GM21717 (cell line): ENCODE results near the gene P3H2.

Experiments used
- ATAC-seq: cut with Tn5 transposase; IDR thresholded peaks from one replicate; pipeline ENCODE4 v1.9.1; 2021; ENCODE audit warnings: mild to moderate bottlenecking, moderate library complexity; ENCODE audit not compliant: unreplicated experiment

The P3H2 gene

GRCh38 chr3:190019844-190020243 lies 100.9 kb downstream of the P3H2 start:
- ATAC-seq = no peak

- no peak for ATAC-seq
Measured at GRCh38 chr3:190019006-190019405, 101.7 kb downstream of the P3H2 start.

DNA sequence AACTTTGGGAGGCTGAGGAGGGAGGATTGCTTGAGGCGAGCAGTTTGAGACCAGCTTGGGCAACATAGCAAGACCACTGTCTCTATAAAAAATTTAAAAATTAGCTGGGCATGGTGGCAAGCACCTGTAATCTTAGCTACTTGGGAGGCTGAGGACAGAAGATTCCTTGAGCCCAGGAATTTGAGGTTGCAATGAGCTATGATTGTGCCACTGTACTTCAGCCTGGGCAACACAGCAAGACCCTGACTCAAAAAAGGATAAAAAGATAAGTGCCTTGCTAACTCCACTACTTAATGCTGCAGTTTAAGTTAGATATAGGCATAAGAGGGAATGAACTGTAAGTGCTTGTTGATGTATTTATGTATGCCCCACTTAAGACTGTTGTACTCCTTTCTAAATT lies 102.2 kb downstream of the P3H2 start:
- no peak for ATAC-seq

GRCh38 chr3:190017521-190018288 lies 103.0 kb downstream of the P3H2 start:
- ATAC-seq = no peak

DNA sequence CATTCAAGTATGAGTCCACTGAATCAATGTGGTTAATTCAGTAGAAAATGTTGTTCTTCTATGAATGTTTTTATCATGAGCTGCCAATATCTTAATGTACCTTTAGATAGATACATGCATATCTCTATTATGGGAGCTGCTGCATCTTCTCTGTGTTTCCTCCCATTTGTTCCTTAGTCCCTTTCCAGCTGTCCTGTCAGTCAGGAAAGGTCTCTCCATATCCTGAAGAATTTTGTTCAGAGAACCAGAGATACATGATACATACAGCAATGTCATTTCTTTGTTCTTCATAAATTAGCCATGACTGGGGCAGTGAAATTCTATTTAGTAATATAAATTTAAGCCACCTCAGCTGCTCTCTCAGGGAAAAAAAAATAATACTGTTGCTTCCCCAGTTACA lies 103.7 kb downstream of the P3H2 start:
- no peak for ATAC-seq

GRCh38 chr3:190014940-190015339 lies 105.8 kb downstream of the P3H2 start:
- no peak for ATAC-seq

DNA sequence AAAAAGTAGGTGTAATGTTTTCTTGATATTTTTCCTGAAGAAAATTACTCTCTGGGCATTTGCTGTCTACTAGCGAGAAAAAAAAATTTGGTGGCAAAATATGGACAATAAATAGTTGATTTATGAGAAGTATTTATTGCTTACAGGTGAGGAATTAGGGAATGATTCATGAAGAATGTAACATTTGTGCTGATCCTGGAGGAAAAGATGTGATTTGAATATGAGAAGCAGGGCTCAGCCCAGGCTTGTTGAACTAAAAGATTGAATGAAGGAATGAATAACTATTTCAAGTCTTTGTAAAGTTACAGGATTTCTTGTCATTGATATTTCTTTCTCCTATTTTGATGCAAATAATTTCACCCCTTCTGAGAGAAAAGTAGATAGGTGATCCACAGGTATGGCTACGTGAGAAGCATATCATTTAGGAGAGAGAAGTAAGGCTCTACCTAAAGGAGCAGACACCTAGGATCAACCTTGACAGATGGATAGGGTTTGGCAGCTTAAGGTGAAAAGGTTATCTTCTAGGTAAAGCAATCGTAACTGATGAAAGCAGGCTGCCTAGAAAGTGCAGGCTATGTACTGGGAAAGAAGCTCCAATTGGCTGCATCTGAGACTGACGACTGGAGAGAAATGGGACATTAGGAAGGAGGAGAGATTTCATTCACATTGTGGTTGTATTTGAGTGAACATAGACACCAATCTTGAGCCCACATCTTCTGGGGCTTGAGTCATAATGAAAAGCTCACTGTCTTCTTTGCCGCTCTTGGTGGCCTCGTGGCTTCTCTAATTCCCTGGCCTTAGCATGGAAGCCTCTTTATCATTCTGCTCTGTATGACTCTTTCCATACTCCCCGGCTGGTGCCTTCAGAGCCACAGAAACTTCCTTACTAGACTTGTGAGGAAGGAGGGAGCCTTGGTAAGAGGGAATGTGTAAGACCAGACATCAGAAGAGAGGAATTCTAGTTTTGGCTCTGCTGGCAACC lies 106.5 kb downstream of the P3H2 start:
- ATAC-seq = no peak

GRCh38 chr3:190012784-190013183 lies 107.9 kb downstream of the P3H2 start:
- ATAC-seq = no peak

DNA sequence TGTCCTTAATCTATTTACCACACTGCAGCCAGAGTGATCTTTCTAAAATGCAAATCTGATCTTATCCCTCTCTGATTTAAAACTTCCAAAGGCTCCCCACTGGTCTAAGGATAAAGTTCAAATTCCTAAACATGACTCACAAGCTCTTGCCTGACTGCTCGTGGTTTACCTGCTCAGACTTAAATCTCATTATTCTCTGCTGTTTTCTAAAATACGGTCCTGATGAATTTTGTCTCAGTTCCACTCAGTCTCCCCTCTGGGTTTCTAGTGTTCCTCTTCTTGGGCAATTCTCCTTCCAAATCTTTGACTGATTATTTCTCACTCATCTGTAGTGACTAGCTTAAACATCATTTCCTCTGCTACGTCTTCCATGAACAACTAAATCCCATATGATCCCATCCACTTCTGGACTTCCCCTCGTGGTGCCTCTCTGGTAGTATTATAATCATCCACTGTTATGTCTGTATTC lies 108.3 kb downstream of the P3H2 start:
- ATAC-seq = no peak

DNA sequence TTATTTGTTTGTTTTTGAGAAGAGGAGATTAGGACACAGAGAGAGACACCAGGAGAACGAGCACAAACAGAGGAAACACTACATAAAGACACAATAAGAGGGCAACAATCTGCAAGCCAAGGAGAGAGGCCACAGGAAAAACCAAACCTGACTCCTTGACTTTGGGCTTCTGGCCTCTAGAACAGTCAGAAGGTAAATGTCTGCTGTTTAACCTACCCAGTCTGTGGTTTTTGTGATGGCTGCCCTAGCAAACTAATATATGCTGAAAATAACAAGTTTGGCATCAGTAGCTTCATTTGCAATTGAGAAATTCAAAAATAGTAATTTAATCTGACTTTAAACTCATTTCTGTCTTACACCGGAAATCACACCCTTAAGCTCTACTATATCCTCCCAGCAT lies 110.2 kb downstream of the P3H2 start:
- ATAC-seq = no peak

DNA sequence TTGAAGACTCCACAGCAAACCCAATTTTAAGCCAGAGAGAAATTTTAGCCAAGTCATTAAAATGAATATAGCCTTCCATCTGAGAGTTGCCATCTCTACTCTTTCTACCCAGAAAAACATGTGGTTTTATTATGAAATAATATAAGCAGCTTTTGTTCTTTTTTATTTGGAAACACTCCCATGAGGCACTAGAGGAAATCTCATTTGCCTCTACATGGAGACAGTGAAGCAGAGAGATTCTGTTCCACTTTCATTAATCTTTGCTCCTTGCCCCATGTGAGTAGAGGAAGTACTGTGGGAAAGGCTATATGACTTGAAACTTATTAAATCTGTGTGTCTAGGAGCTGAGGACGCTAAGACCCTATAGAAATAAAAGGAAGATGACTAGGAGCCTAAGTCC lies 111.1 kb downstream of the P3H2 start:
- ATAC-seq = no peak

- no peak for ATAC-seq
Measured at GRCh38 chr3:190008432-190008831, 112.3 kb downstream of the P3H2 start.

DNA sequence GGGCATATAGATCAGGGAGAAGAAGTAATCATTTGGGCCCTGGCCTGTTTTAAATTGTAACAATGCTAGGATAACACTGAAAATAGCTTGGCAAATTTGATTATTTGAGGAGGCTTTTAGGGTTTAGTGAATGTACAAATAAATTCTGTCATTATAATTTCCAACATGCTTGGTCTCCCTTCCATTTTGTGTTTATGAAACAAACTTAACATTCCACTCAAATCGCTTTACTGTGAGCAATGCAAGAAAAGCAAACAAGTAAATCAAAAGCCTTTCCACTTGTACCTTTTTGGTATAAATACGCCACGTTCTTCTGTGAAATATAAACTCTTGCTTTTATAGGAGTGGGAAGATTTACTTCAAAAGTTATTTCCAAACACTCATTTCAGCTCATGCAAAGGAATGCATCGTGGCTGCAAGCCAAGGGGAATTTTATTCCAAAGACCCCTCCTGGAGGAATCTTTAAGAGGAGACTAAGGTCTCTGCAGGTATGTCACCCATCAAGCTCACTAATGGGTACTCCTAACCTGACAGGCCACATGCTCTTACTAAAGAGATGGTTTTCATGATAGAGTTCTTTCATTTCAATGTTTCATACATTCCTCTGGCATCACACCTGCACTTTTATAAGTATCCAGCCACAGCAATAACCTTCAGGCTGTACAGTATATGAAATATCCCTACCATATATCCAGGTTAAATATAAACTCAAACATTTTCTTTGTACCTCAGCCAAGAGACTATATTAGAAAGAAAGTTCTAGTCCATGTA lies 115.2 kb downstream of the P3H2 start:
- no peak for ATAC-seq

GRCh38 chr3:190004656-190005055 lies 116.0 kb downstream of the P3H2 start:
- no peak for ATAC-seq

DNA sequence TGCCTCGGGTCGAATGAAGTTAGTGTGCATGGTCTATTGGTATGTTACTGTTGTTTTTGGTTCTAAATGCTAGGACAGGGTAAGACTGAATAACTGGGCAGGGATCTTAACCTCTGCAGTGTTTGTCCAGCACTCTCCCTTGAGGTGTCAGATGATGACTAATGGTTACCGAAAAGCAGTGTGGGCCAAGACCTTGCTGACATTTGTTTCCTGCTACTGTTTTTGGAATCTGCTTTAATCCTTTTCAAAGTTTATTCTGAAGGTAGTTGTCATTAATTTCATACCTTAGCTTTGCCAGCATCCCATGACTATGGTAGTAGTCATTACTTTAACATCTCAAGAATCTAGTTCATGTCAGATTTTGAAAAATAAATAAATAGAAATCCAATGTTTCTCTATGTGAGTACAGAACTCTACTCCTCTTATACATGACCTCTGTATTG lies 117.0 kb downstream of the P3H2 start:
- no peak for ATAC-seq

DNA sequence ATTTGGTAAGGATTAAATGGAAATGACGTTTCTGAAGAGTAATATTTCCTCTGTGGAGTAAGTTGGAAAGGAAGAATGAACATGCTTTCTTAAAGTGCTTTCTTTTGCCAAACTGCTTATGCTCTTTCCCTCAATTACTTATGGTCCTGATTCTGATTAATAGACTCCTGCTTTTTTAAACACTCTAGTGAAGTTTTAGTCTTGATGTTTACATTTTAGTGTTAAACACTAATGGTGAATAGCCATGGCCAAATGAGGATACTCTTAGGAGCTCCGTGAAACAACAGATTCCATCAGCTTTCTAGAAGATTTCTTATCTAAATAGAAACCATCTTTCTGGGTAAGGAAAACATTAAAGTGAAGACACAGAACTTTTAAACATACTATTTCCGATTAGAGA lies 117.6 kb downstream of the P3H2 start:
- ATAC-seq = no peak

GRCh38 chr3:190001426-190001825 lies 119.3 kb downstream of the P3H2 start:
- no peak for ATAC-seq

- ATAC-seq = no peak
Measured at GRCh38 chr3:190000861-190001196, 119.9 kb downstream of the P3H2 start.

DNA sequence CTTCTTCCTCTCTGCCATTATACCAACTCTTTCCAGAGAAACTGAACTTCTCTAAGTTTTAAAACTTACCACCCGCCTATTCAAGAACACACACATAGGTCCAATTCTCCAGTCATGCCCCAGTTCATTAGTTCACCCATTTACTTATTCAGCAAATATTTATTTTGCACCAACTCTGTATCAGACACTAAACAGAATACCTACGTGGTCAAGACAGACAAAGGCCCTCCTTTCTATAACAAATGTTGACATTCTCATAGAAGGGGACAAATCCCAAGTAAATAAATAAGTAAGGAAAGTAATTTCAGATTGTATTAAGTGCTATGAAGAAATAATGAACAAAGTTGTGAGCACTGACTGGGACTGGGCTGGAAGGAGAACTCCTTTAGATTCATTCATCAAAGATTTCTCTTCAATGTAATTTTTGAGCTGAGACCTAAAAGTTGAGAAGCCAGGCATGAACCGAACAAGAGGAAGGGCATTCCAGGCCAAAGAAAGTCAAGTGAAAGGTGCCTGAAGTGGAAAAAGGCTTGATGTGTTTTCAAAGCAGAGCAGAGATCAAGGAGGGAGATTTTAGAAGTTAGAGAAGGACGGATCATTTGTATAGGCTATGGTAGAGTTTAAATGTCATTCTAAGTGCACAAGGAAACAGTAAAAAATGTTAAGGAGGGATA lies 120.4 kb downstream of the P3H2 start:
- no peak for ATAC-seq

DNA sequence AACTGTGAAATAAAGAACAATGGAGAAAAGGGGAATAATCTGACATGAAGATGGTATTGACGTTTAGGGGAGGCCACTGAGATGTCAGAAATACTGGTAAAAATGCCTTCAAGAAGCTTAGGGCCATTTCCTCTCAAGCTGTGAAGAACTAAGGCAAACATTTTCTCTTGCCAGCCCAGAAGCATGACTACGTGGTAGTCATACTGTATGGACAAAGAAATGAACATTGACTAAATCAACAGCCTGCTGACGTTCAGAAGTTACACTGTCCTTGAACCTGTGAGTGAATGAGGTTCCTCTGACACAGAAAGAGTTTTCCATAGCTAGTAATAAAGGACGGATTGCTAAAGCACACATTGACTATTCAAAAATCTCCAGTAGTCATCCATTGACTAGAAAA lies 121.0 kb downstream of the P3H2 start:
- no peak for ATAC-seq

DNA sequence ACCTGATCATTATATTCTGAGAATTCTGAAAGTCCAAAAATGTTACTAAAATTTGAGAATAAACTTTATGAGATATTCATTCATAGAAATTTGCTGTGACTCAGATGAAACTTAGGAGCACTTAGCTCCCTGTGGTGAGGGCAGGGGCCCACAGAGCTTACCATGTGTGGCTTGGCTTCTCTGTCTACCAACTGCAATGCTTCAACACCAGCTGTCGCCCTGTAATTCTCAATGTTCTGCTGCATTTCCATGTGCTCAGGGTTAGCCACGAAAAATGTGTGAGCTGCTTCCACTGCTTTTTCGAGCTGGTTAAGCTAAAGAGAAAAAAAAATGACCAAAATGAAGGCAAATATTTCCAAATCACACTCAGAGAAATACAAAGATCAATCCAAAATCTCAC lies 125.6 kb downstream of the P3H2 start:
- ATAC-seq = no peak
